Suprapubic skin (tissue), 4 donors: ENCODE measurements around the gene PGA4.

Source experiments
- EP300 ChIP-seq: sonication (generic); formaldehyde crosslinking; IDR thresholded peaks from one replicate; pipeline ENCODE4 v1.6.1; 2017; ENCODE audit warnings: antibody characterized with exemption
- POLR2AphosphoS5 ChIP-seq, 3 donors: sonication (generic); formaldehyde crosslinking; IDR thresholded peaks; one replicate each; pipeline ENCODE4 v1.6.1; 2017; ENCODE audit warnings: antibody characterized with exemption in 3 of 3
- TF ChIP-seq, protein P1 (sequence below), 2 donors: fragments of 200-600 bp in 1 of 2; fragments of 450-650 bp in 1 of 2; sonication (generic) in 1 of 2; IDR thresholded peaks; one replicate each; pipeline ENCODE4 v1.5.1; 2016 to 2019; ENCODE audit warnings: antibody characterized with exemption in 2 of 2, mild to moderate bottlenecking in 1 of 2, moderate library complexity in 1 of 2

DNA sequence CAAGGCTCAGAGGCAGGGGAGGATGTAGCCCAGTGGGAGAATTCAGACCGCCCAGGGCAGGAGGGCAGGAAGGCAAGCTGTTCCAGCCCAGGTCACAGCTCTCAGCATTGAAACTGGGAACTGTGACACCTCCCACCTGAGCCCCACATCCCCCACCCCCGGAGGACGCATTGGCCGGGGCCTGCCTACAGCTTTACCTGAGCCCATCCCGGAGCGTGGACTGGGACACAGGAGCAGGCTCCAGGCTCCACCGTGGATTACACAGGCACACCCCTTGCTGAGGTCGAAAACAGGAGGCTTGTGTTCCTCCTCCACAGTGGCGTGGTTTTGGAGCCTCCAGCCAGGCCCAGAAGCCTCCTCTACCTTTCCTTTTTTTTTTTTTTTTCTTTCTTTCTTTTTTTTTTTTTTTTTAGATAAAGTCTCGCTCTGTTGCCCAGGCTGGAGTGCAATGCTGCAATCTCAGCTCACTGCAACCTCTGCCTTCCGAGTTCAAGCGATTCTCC, 27.9 kb upstream of the PGA4 start:
- TF ChIP-seq, protein P1, sequence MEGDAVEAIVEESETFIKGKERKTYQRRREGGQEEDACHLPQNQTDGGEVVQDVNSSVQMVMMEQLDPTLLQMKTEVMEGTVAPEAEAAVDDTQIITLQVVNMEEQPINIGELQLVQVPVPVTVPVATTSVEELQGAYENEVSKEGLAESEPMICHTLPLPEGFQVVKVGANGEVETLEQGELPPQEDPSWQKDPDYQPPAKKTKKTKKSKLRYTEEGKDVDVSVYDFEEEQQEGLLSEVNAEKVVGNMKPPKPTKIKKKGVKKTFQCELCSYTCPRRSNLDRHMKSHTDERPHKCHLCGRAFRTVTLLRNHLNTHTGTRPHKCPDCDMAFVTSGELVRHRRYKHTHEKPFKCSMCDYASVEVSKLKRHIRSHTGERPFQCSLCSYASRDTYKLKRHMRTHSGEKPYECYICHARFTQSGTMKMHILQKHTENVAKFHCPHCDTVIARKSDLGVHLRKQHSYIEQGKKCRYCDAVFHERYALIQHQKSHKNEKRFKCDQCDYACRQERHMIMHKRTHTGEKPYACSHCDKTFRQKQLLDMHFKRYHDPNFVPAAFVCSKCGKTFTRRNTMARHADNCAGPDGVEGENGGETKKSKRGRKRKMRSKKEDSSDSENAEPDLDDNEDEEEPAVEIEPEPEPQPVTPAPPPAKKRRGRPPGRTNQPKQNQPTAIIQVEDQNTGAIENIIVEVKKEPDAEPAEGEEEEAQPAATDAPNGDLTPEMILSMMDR (IDR thresholded peaks at IDR 0.05), result no peak
- TF ChIP-seq POLR2AphosphoS5 (IDR thresholded peaks at IDR 0.05) (no peak), EP300 (no peak)
